ENCODE results near the gene USP3. TPM values are rescaled to one million over a fixed set of nuclear protein-coding genes. Genes with fewer than 3 reads are reported as not detected.

Gene USP3
- total and polyA plus RNA-seq, 2 of the 4 experiments (the other 2 are of a cell fraction) = 17.3 to 52.3 TPM

- Histone ChIP-seq H4K8ac (ENCODE audit: low read depth in 2 of 2, low read length in 2 of 2) (no peak overlapping the region), H3K79me1 (ENCODE audit: low read depth in 1 of 2, low read length in 2 of 2) (peaks cover 0 to 8% of the 10 kb centered on the region in 2 experiments; a peak in 1 of 4 replicates), H3K9me3 (ENCODE audit: control insufficient read depth, insufficient read depth, low read length) (no peaks in the 10 kb centered on the region), H2BK120ac (ENCODE audit: low read depth, low read length) (no peak overlapping the region), H3K14ac (replicated peaks; ENCODE audit: low read depth, low read length) (0 out of 2 replicates have a peak overlapping the region, but pooled peaks have one; percentile 30), H3K9me1 (ENCODE audit: insufficient read depth, low read length) (peaks cover 19% of the 10 kb centered on the region), H3K4me2 (ENCODE audit: low read depth, low read length) (no peak overlapping the region), H2AFZ (replicated peaks; ENCODE audit: low read length, poor library complexity) (no peak overlapping the region), H3K9ac (ENCODE audit: low read depth, low read length) (no peak overlapping the region), H3K56ac (ENCODE audit: extremely low read depth, insufficient read depth, low read length) (no peak overlapping the region), H4K5ac (ENCODE audit: low read depth, low read length) (no peak overlapping the region), H3K4ac (ENCODE audit: low read depth, low read length) (0 out of 2 replicates have a peak overlapping the region, but pooled peaks have one; percentile 4), H3K36me3 (ENCODE audit: control insufficient read depth, insufficient read depth, low read length) (no peaks in the 10 kb centered on the region), H3K23ac (ENCODE audit: low read depth, low read length) (no peak overlapping the region), H4K20me1 (ENCODE audit: insufficient read depth, low read length) (no peaks in the 10 kb centered on the region), H4K91ac (ENCODE audit: insufficient read depth, low read depth, low read length) (no peak overlapping the region), H2AK5ac (ENCODE audit: low read depth, low read length) (peak overlapping the region; percentile 20; the same call in 1 of the 2 replicates), H2BK15ac (ENCODE audit: low read depth, low read length) (0 out of 3 replicates have a peak overlapping the region, but pooled peaks have one; percentile 6), H3K4me3 (ENCODE audit: insufficient read depth, low read depth, low read length) (no peak overlapping the region), H2AK9ac (replicated peaks; ENCODE audit: low read depth, low read length, poor library complexity) (no peak overlapping the region), H2BK5ac (ENCODE audit: low read depth, low read length, poor library complexity, severe bottlenecking) (no peak overlapping the region), H3K27ac (ENCODE audit: insufficient read depth, low read length) (no peak overlapping the region), H3K27me3 (ENCODE audit: control insufficient read depth, insufficient read depth, low read length) (peaks cover 4% of the 10 kb centered on the region), H3K18ac (ENCODE audit: low read depth, low read length) (no peak overlapping the region), H3K4me1 (ENCODE audit: control insufficient read depth, insufficient read depth, low read length) (peaks cover 20% of the 10 kb centered on the region), H2BK20ac (ENCODE audit: low read depth, low read length) (no peak overlapping the region)
- intact Hi-C loops (cut with micrococcal nuclease) (no loop called here), dilution Hi-C loops (cut with HindIII; ENCODE audit: low sequenced_read_pairs, unreplicated experiment) (no loop called here), in situ Hi-C loops (cut with MboI; ENCODE audit: low sequenced_read_pairs) (no loop called here)
- no TSS peak for BruUV-seq (replicated peaks)
- ChIA-PET POLR2A (ENCODE audit: unreplicated experiment) (no interaction called here), CTCF (interaction anchor here (0.6 kb wide), 1 partner anchor 903 kb away, joined by 5 read pairs; no protein-coding TSS in a partner anchor)
- 80% methylated on average over 3 of the region's 9 CpGs; no CpG with 5 or more reads in 1 of the 2 experiments for WGBS, 2 experiments (ENCODE audit: extremely low coverage in 2 of 2, insufficient read length in 1 of 2)
- ATAC-seq (ENCODE audit: low read depth) (no peak), DNase-seq (no peak)
- TF ChIP-seq SMC3 (IDR thresholded peaks at IDR 0.05; ENCODE audit: low read depth, low read length) (no peak), FOS (IDR thresholded peaks at IDR 0.05; ENCODE audit: low read depth, low read length) (no peak), NFE2L2 (IDR thresholded peaks at IDR 0.05; ENCODE audit: low read depth, low read length) (no peak), ELK1 (IDR thresholded peaks at IDR 0.05; ENCODE audit: borderline replicate concordance, low read depth, low read length) (no peak), USF2 (IDR thresholded peaks at IDR 0.05; ENCODE audit: low read depth, low read length) (no peak), CEBPB (IDR thresholded peaks at IDR 0.05; ENCODE audit: low read depth, low read length) (peak; percentile 69), MAFK (IDR thresholded peaks at IDR 0.05; ENCODE audit: low read depth, low read length) (no peak)
Measured at GRCh38 chr15:63473007-63473748, 31.2 kb upstream of the USP3 start.
